ENCODE results near the gene AQP12B.
"Not testable (repeated sequence)": the region's sequence is repeated elsewhere in the genome, so short reads cannot be mapped to it uniquely, and the experiment has no call there.

Gene AQP12B

GRCh38 chr2:240712121-240712520 lies 29.4 kb upstream of the AQP12B start:
- no peaks in the 10 kb centered on the region for H3K4me1 Mint-ChIP-seq (ENCODE audit: low read depth)
- no peaks in the 10 kb centered on the region for H3K27me3 Mint-ChIP-seq
- H3K36me3 Mint-ChIP-seq, result no peaks in the 10 kb centered on the region
- no peak overlapping the region for H3K27ac Mint-ChIP-seq
- H3K9me3 Mint-ChIP-seq (ENCODE audit: low read depth), result no peaks in the 10 kb centered on the region
- H3K4me3 Mint-ChIP-seq, result no peak overlapping the region

- Mint-ChIP-seq H3K4me1 (ENCODE audit: low read depth) (no peaks in the 10 kb centered on the region), H3K27me3 (no peaks in the 10 kb centered on the region), H3K9me3 (ENCODE audit: low read depth) (no peaks in the 10 kb centered on the region), H3K27ac (no peak overlapping the region), H3K36me3 (no peaks in the 10 kb centered on the region), H3K4me3 (no peak overlapping the region)
These were observed 29.0 kb upstream of the AQP12B start for GRCh38 chr2:240711701-240712100.

- Mint-ChIP-seq H3K36me3 (no peaks in the 10 kb centered on the region), H3K9me3 (ENCODE audit: low read depth) (no peaks in the 10 kb centered on the region), H3K27me3 (no peaks in the 10 kb centered on the region), H3K27ac (no peak overlapping the region), H3K4me3 (no peak overlapping the region), H3K4me1 (ENCODE audit: low read depth) (no peaks in the 10 kb centered on the region)
These were observed 28.6 kb upstream of the AQP12B start for GRCh38 chr2:240711296-240711695.

- H3K27ac Mint-ChIP-seq, result no peak overlapping the region
- H3K4me3 Mint-ChIP-seq, result no peak overlapping the region
- H3K4me1 Mint-ChIP-seq (ENCODE audit: low read depth), result peaks cover 13% of the 10 kb centered on the region
- no peaks in the 10 kb centered on the region for H3K27me3 Mint-ChIP-seq
- H3K9me3 Mint-ChIP-seq (ENCODE audit: low read depth), result no peaks in the 10 kb centered on the region
- no peaks in the 10 kb centered on the region for H3K36me3 Mint-ChIP-seq
These were observed 25.8 kb upstream of the AQP12B start for GRCh38 chr2:240708457-240708856.

- H3K36me3 Mint-ChIP-seq, result no peaks in the 10 kb centered on the region
- H3K9me3 Mint-ChIP-seq (ENCODE audit: low read depth), result no peaks in the 10 kb centered on the region
- H3K27me3 Mint-ChIP-seq, result no peaks in the 10 kb centered on the region
- H3K27ac Mint-ChIP-seq, result no peak overlapping the region
- no peak overlapping the region for H3K4me3 Mint-ChIP-seq
- H3K4me1 Mint-ChIP-seq (ENCODE audit: low read depth), result peaks cover 16% of the 10 kb centered on the region
These were observed 25.1 kb upstream of the AQP12B start for GRCh38 chr2:240707821-240708220.

- no peak overlapping the region for H3K27ac Mint-ChIP-seq
- H3K4me1 Mint-ChIP-seq (ENCODE audit: low read depth), result peaks cover 16% of the 10 kb centered on the region
- H3K9me3 Mint-ChIP-seq (ENCODE audit: low read depth), result no peaks in the 10 kb centered on the region
These were observed 24.5 kb upstream of the AQP12B start for GRCh38 chr2:240707043-240707756.

GRCh38 chr2:240705204-240705791 lies 22.6 kb upstream of the AQP12B start:
- peak overlapping the region; percentile 72 for H3K4me3 Mint-ChIP-seq
- peaks cover 16% of the 10 kb centered on the region for H3K4me1 Mint-ChIP-seq (ENCODE audit: low read depth)
- no peak overlapping the region for H3K27ac Mint-ChIP-seq
- H3K9me3 Mint-ChIP-seq (ENCODE audit: low read depth), result no peaks in the 10 kb centered on the region
- no peaks in the 10 kb centered on the region for H3K36me3 Mint-ChIP-seq
- no peaks in the 10 kb centered on the region for H3K27me3 Mint-ChIP-seq

More at GRCh38 chr2:240707043-240707756, 24.5 kb upstream of the AQP12B start:
- Mint-ChIP-seq H3K27me3 (no peaks in the 10 kb centered on the region), H3K4me3 (no peak overlapping the region), H3K36me3 (no peaks in the 10 kb centered on the region)

GRCh38 chr2:240704651-240705050 lies 22.0 kb upstream of the AQP12B start:
- peak overlapping the region; percentile 72 for H3K4me3 Mint-ChIP-seq
- peak overlapping the region; percentile 29 for H3K27ac Mint-ChIP-seq
- no peaks in the 10 kb centered on the region for H3K9me3 Mint-ChIP-seq (ENCODE audit: low read depth)

GRCh38 chr2:240703417-240704341 lies 21.0 kb upstream of the AQP12B start:
- H3K4me3 Mint-ChIP-seq, result no peak overlapping the region
- peak overlapping the region; percentile 50 for H3K27ac Mint-ChIP-seq
- H3K4me1 Mint-ChIP-seq (ENCODE audit: low read depth), result peaks cover 16% of the 10 kb centered on the region
- H3K36me3 Mint-ChIP-seq, result no peaks in the 10 kb centered on the region
- no peaks in the 10 kb centered on the region for H3K27me3 Mint-ChIP-seq
- H3K9me3 Mint-ChIP-seq (ENCODE audit: low read depth), result no peaks in the 10 kb centered on the region

More at GRCh38 chr2:240704651-240705050, 22.0 kb upstream of the AQP12B start:
- Mint-ChIP-seq H3K4me1 (ENCODE audit: low read depth) (peaks cover 16% of the 10 kb centered on the region), H3K27me3 (no peaks in the 10 kb centered on the region), H3K36me3 (no peaks in the 10 kb centered on the region)

- no peak overlapping the region for H3K4me3 Mint-ChIP-seq
- no peaks in the 10 kb centered on the region for H3K27me3 Mint-ChIP-seq
- H3K36me3 Mint-ChIP-seq, result no peaks in the 10 kb centered on the region
- H3K4me1 Mint-ChIP-seq (ENCODE audit: low read depth), result peaks cover 16% of the 10 kb centered on the region
- H3K9me3 Mint-ChIP-seq (ENCODE audit: low read depth), result no peaks in the 10 kb centered on the region
- no peak overlapping the region for H3K27ac Mint-ChIP-seq
These were observed 19.9 kb upstream of the AQP12B start for GRCh38 chr2:240702640-240703011.

GRCh38 chr2:240701736-240702639 lies 19.3 kb upstream of the AQP12B start:
- H3K4me3 Mint-ChIP-seq, result peak overlapping the region; percentile 23
- no peaks in the 10 kb centered on the region for H3K9me3 Mint-ChIP-seq (ENCODE audit: low read depth)
- H3K36me3 Mint-ChIP-seq, result no peaks in the 10 kb centered on the region
- no peaks in the 10 kb centered on the region for H3K27me3 Mint-ChIP-seq
- peaks cover 16% of the 10 kb centered on the region for H3K4me1 Mint-ChIP-seq (ENCODE audit: low read depth)
- H3K27ac Mint-ChIP-seq, result no peak overlapping the region

GRCh38 chr2:240701091-240701735 lies 18.5 kb upstream of the AQP12B start:
- Mint-ChIP-seq H3K4me3 (no peak overlapping the region), H3K4me1 (ENCODE audit: low read depth) (peaks cover 16% of the 10 kb centered on the region), H3K27me3 (no peaks in the 10 kb centered on the region), H3K36me3 (no peaks in the 10 kb centered on the region), H3K9me3 (ENCODE audit: low read depth) (no peaks in the 10 kb centered on the region), H3K27ac (no peak overlapping the region)

GRCh38 chr2:240700616-240701015 lies 17.9 kb upstream of the AQP12B start:
- H3K9me3 Mint-ChIP-seq (ENCODE audit: low read depth); H3K4me3 Mint-ChIP-seq; H3K27me3 Mint-ChIP-seq; H3K27ac Mint-ChIP-seq; H3K36me3 Mint-ChIP-seq: not testable (repeated sequence)
- peaks cover 15% of the 10 kb centered on the region for H3K4me1 Mint-ChIP-seq (ENCODE audit: low read depth)

GRCh38 chr2:240699835-240700234 lies 17.1 kb upstream of the AQP12B start:
- not testable (repeated sequence) for H3K27me3 Mint-ChIP-seq; H3K4me1 Mint-ChIP-seq (ENCODE audit: low read depth); H3K36me3 Mint-ChIP-seq; H3K4me3 Mint-ChIP-seq; H3K27ac Mint-ChIP-seq; H3K9me3 Mint-ChIP-seq (ENCODE audit: low read depth)
